GM12891 (cell line): Measurements from ENCODE around the gene PHOSPHO1.

Experiments used
- PAX5 ChIP-seq: IDR thresholded peaks from 2 replicates; pipeline ENCODE4 v1.6.1; 2011; ENCODE audit warnings: low read length, moderate library complexity, mild to moderate bottlenecking; ENCODE audit not compliant: insufficient read depth, severe bottlenecking
- POLR2A ChIP-seq: IDR thresholded peaks from 2 replicates; pipeline ENCODE4 v1.6.1; 2011; ENCODE audit warnings: low read depth, low read length, control low read depth
- POLR2AphosphoS5 ChIP-seq: IDR thresholded peaks from 2 replicates; pipeline ENCODE4 v1.6.1; 2011; ENCODE audit warnings: low read depth, low read length, control low read depth
- POU2F2 ChIP-seq: IDR thresholded peaks from 2 replicates; pipeline ENCODE4 v1.6.1; 2011; ENCODE audit warnings: low read depth, mild to moderate bottlenecking, control low read depth, low read length, moderate library complexity
- SPI1 ChIP-seq: IDR thresholded peaks from 2 replicates; pipeline ENCODE4 v1.6.1; 2011; ENCODE audit warnings: low read depth, low read length, control low read depth
- TAF1 ChIP-seq: IDR thresholded peaks from 2 replicates; pipeline ENCODE4 v1.6.1; 2011; ENCODE audit warnings: low read depth, low read length, control low read depth

- TF ChIP-seq POLR2A (no peak), SPI1 (no peak), POLR2AphosphoS5 (no peak), TAF1 (no peak), POU2F2 (no peak), PAX5 (no peak)
Measured at GRCh38 chr17:49255125-49255524, 24.5 kb upstream of the PHOSPHO1 start.
